Activated T-helper 1 cell treated with anti-CD3 and anti-CD28 coated beads, Interleukin-12 subunit alpha, Interleukin-12 subunit beta, Interleukin-2, Interleukin-4 antibody, amounts not matched to agents 30 ng/mL and 10 ng/mL and 1 ng/mL, durations not matched to agents 14 hours and 24 hours and 36 hours (primary cell): ENCODE measurements around the gene EFCAB6. TPM values are rescaled to one million over a fixed set of nuclear protein-coding genes. Genes with fewer than 3 reads are reported as not detected.
"Not testable (repeated sequence)": the region's sequence is repeated elsewhere in the genome, so short reads cannot be mapped to it uniquely, and the experiment has no call there.

Experiments used
- DNase-seq: peaks from one replicate; pipeline ENCODE4 v3.0.0; 2021; ENCODE audit warnings: low spot score
- H3K27ac Mint-ChIP-seq: one replicate; pipeline ENCODE4 v1.8.0; 2021; ENCODE audit warnings: mild to moderate bottlenecking, mixed read lengths
- H3K27me3 Mint-ChIP-seq: one replicate; pipeline ENCODE4 v1.8.0; 2022; ENCODE audit warnings: mild to moderate bottlenecking, moderate library complexity, mixed read lengths; ENCODE audit not compliant: insufficient read depth
- H3K36me3 Mint-ChIP-seq: one replicate; pipeline ENCODE4 v1.8.0; 2021; ENCODE audit warnings: low read depth, mixed read lengths
- H3K4me1 Mint-ChIP-seq: one replicate; pipeline ENCODE4 v1.8.0; 2021; ENCODE audit warnings: low read depth, mixed read lengths
- H3K4me3 Mint-ChIP-seq: one replicate; pipeline ENCODE4 v1.8.0; 2021; ENCODE audit warnings: mild to moderate bottlenecking, moderate library complexity, mixed read lengths
- H3K9me3 Mint-ChIP-seq: one replicate; pipeline ENCODE4 v1.8.0; 2021; ENCODE audit warnings: mixed read lengths
- intact Hi-C: fragments of 100-400 bp; cut with micrococcal nuclease; formaldehyde crosslinking; loops from one replicate; pipeline ENCODE4 v1.15.1; 2024
- total RNA-seq: library from RNA; stranded (reverse); gene quantifications from 2 replicates; pipeline ENCODE4 v1.2.3, GENCODE V29; 2022

EFCAB6 gene
- total RNA-seq, 1 donor from 2014 or later: not detected

- no peaks in the 10 kb centered on the region for H3K27me3 Mint-ChIP-seq
- H3K4me3 Mint-ChIP-seq: no peak overlapping the region
- intact Hi-C loops: no loop called here
- DNase-seq: no peak
- no peaks in the 10 kb centered on the region for H3K4me1 Mint-ChIP-seq
- H3K9me3 Mint-ChIP-seq: no peaks in the 10 kb centered on the region
- no peaks in the 10 kb centered on the region for H3K36me3 Mint-ChIP-seq
- H3K27ac Mint-ChIP-seq: no peak overlapping the region
These were observed 144.4 kb downstream of the EFCAB6 start for GRCh38 chr22:43667656-43668055.

GRCh38 chr22:43666457-43666856 lies 145.6 kb downstream of the EFCAB6 start:
- H3K4me1 Mint-ChIP-seq: no peaks in the 10 kb centered on the region
- no peaks in the 10 kb centered on the region for H3K27me3 Mint-ChIP-seq
- H3K36me3 Mint-ChIP-seq: no peaks in the 10 kb centered on the region
- no peak for DNase-seq
- intact Hi-C loops: no loop called here
- no peaks in the 10 kb centered on the region for H3K9me3 Mint-ChIP-seq
- no peak overlapping the region for H3K4me3 Mint-ChIP-seq
- no peak overlapping the region for H3K27ac Mint-ChIP-seq

- intact Hi-C loops: no loop called here
- H3K9me3 Mint-ChIP-seq: no peaks in the 10 kb centered on the region
- H3K4me3 Mint-ChIP-seq: no peak overlapping the region
These were observed 153.3 kb downstream of the EFCAB6 start for GRCh38 chr22:43658823-43659222.

GRCh38 chr22:43656581-43656980 lies 155.5 kb downstream of the EFCAB6 start:
- intact Hi-C loops: not testable (repeated sequence)

More at GRCh38 chr22:43658823-43659222, 153.3 kb downstream of the EFCAB6 start:
- Mint-ChIP-seq H3K27ac (no peak overlapping the region), H3K4me1 (no peaks in the 10 kb centered on the region), H3K27me3 (peaks cover under 1% of the 10 kb centered on the region), H3K36me3 (no peaks in the 10 kb centered on the region)
- DNase-seq: no peak

GRCh38 chr22:43654271-43654670 lies 157.8 kb downstream of the EFCAB6 start:
- no peaks in the 10 kb centered on the region for H3K36me3 Mint-ChIP-seq
- no peak overlapping the region for H3K4me3 Mint-ChIP-seq
- no peak for DNase-seq
- H3K9me3 Mint-ChIP-seq: peaks cover 6% of the 10 kb centered on the region
- peaks cover 2% of the 10 kb centered on the region for H3K27me3 Mint-ChIP-seq
- intact Hi-C loops: no loop called here
- no peaks in the 10 kb centered on the region for H3K4me1 Mint-ChIP-seq
- no peak overlapping the region for H3K27ac Mint-ChIP-seq

More at GRCh38 chr22:43656581-43656980, 155.5 kb downstream of the EFCAB6 start:
- H3K27me3 Mint-ChIP-seq, H3K4me3 Mint-ChIP-seq, H3K27ac Mint-ChIP-seq, H3K9me3 Mint-ChIP-seq, DNase-seq, H3K4me1 Mint-ChIP-seq, H3K36me3 Mint-ChIP-seq: not testable (repeated sequence)

- Mint-ChIP-seq H3K4me1 (no peaks in the 10 kb centered on the region), H3K36me3 (no peaks in the 10 kb centered on the region), H3K4me3 (no peak overlapping the region), H3K27ac (no peak overlapping the region), H3K27me3 (peaks cover 2% of the 10 kb centered on the region), H3K9me3 (peaks cover 6% of the 10 kb centered on the region)
- no peak for DNase-seq
- intact Hi-C loops: no loop called here
These were observed 159.3 kb downstream of the EFCAB6 start for GRCh38 chr22:43652845-43653244.

- Mint-ChIP-seq H3K9me3 (peaks cover 18% of the 10 kb centered on the region), H3K4me3 (no peak overlapping the region), H3K36me3 (no peaks in the 10 kb centered on the region)
These were observed 168.7 kb downstream of the EFCAB6 start for GRCh38 chr22:43643387-43643786.

GRCh38 chr22:43642319-43643206 lies 169.5 kb downstream of the EFCAB6 start:
- no peak overlapping the region for H3K4me3 Mint-ChIP-seq

More at GRCh38 chr22:43643387-43643786, 168.7 kb downstream of the EFCAB6 start:
- H3K27ac Mint-ChIP-seq: no peak overlapping the region
- intact Hi-C loops: no loop called here
- DNase-seq: no peak
- no peaks in the 10 kb centered on the region for H3K27me3 Mint-ChIP-seq
- no peaks in the 10 kb centered on the region for H3K4me1 Mint-ChIP-seq

GRCh38 chr22:43639228-43639948 lies 172.7 kb downstream of the EFCAB6 start:
- intact Hi-C loops: no loop called here
- DNase-seq: no peak
- Mint-ChIP-seq H3K4me3 (no peak overlapping the region), H3K36me3 (no peaks in the 10 kb centered on the region), H3K27ac (no peak overlapping the region), H3K27me3 (peaks cover 2% of the 10 kb centered on the region), H3K9me3 (peaks cover 18% of the 10 kb centered on the region), H3K4me1 (no peaks in the 10 kb centered on the region)

More at GRCh38 chr22:43642319-43643206, 169.5 kb downstream of the EFCAB6 start:
- no peaks in the 10 kb centered on the region for H3K4me1 Mint-ChIP-seq
- peaks cover 18% of the 10 kb centered on the region for H3K9me3 Mint-ChIP-seq
- no peaks in the 10 kb centered on the region for H3K36me3 Mint-ChIP-seq
- no peaks in the 10 kb centered on the region for H3K27me3 Mint-ChIP-seq
- intact Hi-C loops: no loop called here
- DNase-seq: no peak
- no peak overlapping the region for H3K27ac Mint-ChIP-seq

GRCh38 chr22:43637275-43638260 lies 174.5 kb downstream of the EFCAB6 start:
- intact Hi-C loops: no loop called here
- Mint-ChIP-seq H3K9me3 (peaks cover 18% of the 10 kb centered on the region), H3K27me3 (peaks cover 2% of the 10 kb centered on the region), H3K4me1 (no peaks in the 10 kb centered on the region), H3K36me3 (no peaks in the 10 kb centered on the region), H3K4me3 (no peak overlapping the region), H3K27ac (no peak overlapping the region)
- no peak for DNase-seq

GRCh38 chr22:43636086-43636485 lies 176.0 kb downstream of the EFCAB6 start:
- no peaks in the 10 kb centered on the region for H3K36me3 Mint-ChIP-seq
- H3K27ac Mint-ChIP-seq: no peak overlapping the region
- no peaks in the 10 kb centered on the region for H3K4me1 Mint-ChIP-seq
- intact Hi-C loops: no loop called here
- H3K27me3 Mint-ChIP-seq: peaks cover 2% of the 10 kb centered on the region
- H3K4me3 Mint-ChIP-seq: no peak overlapping the region
- peaks cover 18% of the 10 kb centered on the region for H3K9me3 Mint-ChIP-seq
- DNase-seq: no peak

- no peak overlapping the region for H3K4me3 Mint-ChIP-seq
- no peaks in the 10 kb centered on the region for H3K36me3 Mint-ChIP-seq
- peaks cover 12% of the 10 kb centered on the region for H3K9me3 Mint-ChIP-seq
- H3K27ac Mint-ChIP-seq: no peak overlapping the region
- intact Hi-C loops: no loop called here
- DNase-seq: no peak
- H3K27me3 Mint-ChIP-seq: peaks cover 2% of the 10 kb centered on the region
- H3K4me1 Mint-ChIP-seq: no peaks in the 10 kb centered on the region
These were observed 177.0 kb downstream of the EFCAB6 start for GRCh38 chr22:43635101-43635500.
